SK-N-SH (cell line): ENCODE results near the gene EXOC6B. TPM values are rescaled to one million over a fixed set of nuclear protein-coding genes. Genes with fewer than 3 reads are reported as not detected.

Experiments
- CTCF ChIA-PET: fragments of 300-600, 350-600 bp; formaldehyde crosslinking; extraction: SDS; loops from one replicate; lab custom pipeline; 2021; lab: Yijun Ruan, JAX
- POLR2A ChIA-PET: fragments of 350-600 bp; sonication (Branson Sonifier 250); formaldehyde crosslinking; extraction: SDS; loops from one replicate; lab custom pipeline; 2020; ENCODE audit warnings: antibody characterized with exemption, inconsistent platforms; lab: Yijun Ruan, JAX
- DNase-seq: peaks from one replicate; pipeline ENCODE4 v3.0.0; 2012
- H2AFZ ChIP-seq: fragments of 200-600 bp; sonication (generic); 2 replicates; pipeline ENCODE4 v1.8.1; 2016; ENCODE audit warnings: antibody characterized with exemption, mild to moderate bottlenecking, low read depth
- H3F3A ChIP-seq: fragments of 200-600 bp; sonication (generic); replicated peaks from 2 replicates; pipeline ENCODE3; 2016; ENCODE audit warnings: antibody characterized with exemption, mild to moderate bottlenecking; ENCODE audit not compliant: insufficient read depth
- H3K27ac ChIP-seq, 2 experiments: fragments of 200-500 bp in 1 of 2; fragments of 200-600 bp in 1 of 2; sonication (Bioruptor generic) in 1 of 2; sonication (generic), shearing (Covaris generic) in 1 of 2; 2 replicates each; pipeline versions ENCODE4 v1.5.1 to v1.6.1; 2014 to 2016; ENCODE audit warnings: low read depth in 2 of 2, inconsistent platforms in 1 of 2, low read length in 1 of 2, mild to moderate bottlenecking in 1 of 2, mixed read lengths in 1 of 2
- H3K27me3 ChIP-seq: fragments of 200-600 bp; sonication (generic), shearing (Covaris generic); 2 replicates; pipeline ENCODE4 v1.6.1; 2016; ENCODE audit warnings: mixed run types; ENCODE audit not compliant: insufficient read depth
- H3K36me3 ChIP-seq, 2 experiments: fragments of 200-500 bp in 1 of 2; fragments of 200-600 bp in 1 of 2; sonication (Bioruptor generic) in 1 of 2; sonication (generic) in 1 of 2; replicated peaks in 1 of 2; 2 replicates each; pipeline versions ENCODE3 to v1.5.1; 2014 to 2016; ENCODE audit warnings: low read length in 1 of 2, mild to moderate bottlenecking in 1 of 2; ENCODE audit not compliant: insufficient read depth in 2 of 2, control insufficient read depth in 1 of 2
- H3K4me1 ChIP-seq, 2 experiments: fragments of 200-500 bp in 1 of 2; fragments of 200-600 bp in 1 of 2; sonication (Bioruptor generic) in 1 of 2; sonication (generic), shearing (Covaris generic) in 1 of 2; 2 replicates each; pipeline versions ENCODE4 v1.5.1 to v1.6.1; 2014 to 2016; ENCODE audit warnings: low read depth in 1 of 2, low read length in 1 of 2, mixed run types in 1 of 2; ENCODE audit not compliant: insufficient read depth in 2 of 2, control insufficient read depth in 1 of 2
- H3K4me2 ChIP-seq: fragments of 200-600 bp; sonication (generic), shearing (Covaris generic); 2 replicates; pipeline ENCODE4 v1.6.1; 2017; ENCODE audit warnings: mixed run types
- H3K4me3 ChIP-seq, 2 experiments: fragments of 200-500 bp in 1 of 2; fragments of 200-600 bp in 1 of 2; sonication (Bioruptor generic) in 1 of 2; sonication (generic), shearing (Covaris generic) in 1 of 2; 2 replicates each; pipeline versions ENCODE4 v1.5.1 to v1.8.1; 2014 to 2016; ENCODE audit warnings: low read depth in 2 of 2, inconsistent platforms in 1 of 2, low read length in 1 of 2, mild to moderate bottlenecking in 1 of 2, mixed read lengths in 1 of 2, moderate library complexity in 1 of 2
- H3K79me2 ChIP-seq: fragments of 200-600 bp; sonication (generic); 2 replicates; pipeline ENCODE4 v1.8.1; 2017; ENCODE audit warnings: mild to moderate bottlenecking; ENCODE audit not compliant: insufficient read depth
- H3K9ac ChIP-seq: fragments of 200-600 bp; sonication (generic); 2 replicates; pipeline ENCODE4 v1.6.1; 2017; ENCODE audit warnings: mixed run types
- H3K9me2 ChIP-seq: fragments of 200-600 bp; sonication (generic); 2 replicates; pipeline ENCODE4 v1.6.1; 2017; ENCODE audit warnings: mixed run types
- H3K9me3 ChIP-seq: fragments of 200-600 bp; sonication (generic); 2 replicates; pipeline ENCODE4 v1.6.1; 2017; ENCODE audit warnings: mixed run types, mild to moderate bottlenecking, moderate library complexity
- H4K20me1 ChIP-seq: fragments of 200-600 bp; sonication (generic); 2 replicates; pipeline ENCODE4 v1.6.1; 2017; ENCODE audit warnings: mild to moderate bottlenecking, mixed run types; ENCODE audit not compliant: insufficient read depth
- CHD2 ChIP-seq: fragments of 150-350 bp; IDR thresholded peaks from 2 replicates; pipeline ENCODE4 v1.6.1; 2018; ENCODE audit warnings: low read length; ENCODE audit not compliant: partially characterized antibody
- GATA2 ChIP-seq: sonication (generic); formaldehyde crosslinking; IDR thresholded peaks from 2 replicates; pipeline ENCODE4 v1.5.0; 2020; ENCODE audit warnings: mild to moderate bottlenecking, missing genetic modification reagents
- SMC3 ChIP-seq: IDR thresholded peaks from 2 replicates; pipeline ENCODE4 v1.6.1; 2012; ENCODE audit warnings: low read depth, low read length, improper control_type of control experiment
- WGBS: methylation state at CpG from one replicate; pipeline ENCODE4 v1.1.6; 2017; ENCODE audit warnings: low lambda C conversion rate; 5-methylcytosine and 5-hydroxymethylcytosine counted together
- polyA plus RNA-seq, 3 experiments: library from polyadenylated mRNA; depleted of rRNA; stranded (reverse); fragments of >200 nt; gene quantifications; 2 replicates each; pipeline ENCODE4 v1.2.3, GENCODE V29; 2012
- TF ChIP-seq, protein P1 (sequence below): fragments of 150-350 bp; IDR thresholded peaks from 2 replicates; pipeline ENCODE4 v1.6.1; 2017; ENCODE audit warnings: antibody characterized with exemption, low read length, low read depth, borderline replicate concordance
- TF ChIP-seq, protein P2 (sequence below): IDR thresholded peaks from 2 replicates; pipeline ENCODE4 v1.6.1; 2012; ENCODE audit warnings: mild to moderate bottlenecking, low read depth, low read length, moderate library complexity
- TF ChIP-seq, protein P3 (sequence below): fragments of 200-600 bp; sonication (generic); IDR thresholded peaks from 2 replicates; pipeline ENCODE4 v1.6.1; 2017; ENCODE audit warnings: antibody characterized with exemption, mild to moderate bottlenecking, moderate library complexity

The EXOC6B gene
- polyA plus RNA-seq, 1 of the 3 experiments (the other 2 are of a cell fraction), result 7.4 TPM

DNA sequence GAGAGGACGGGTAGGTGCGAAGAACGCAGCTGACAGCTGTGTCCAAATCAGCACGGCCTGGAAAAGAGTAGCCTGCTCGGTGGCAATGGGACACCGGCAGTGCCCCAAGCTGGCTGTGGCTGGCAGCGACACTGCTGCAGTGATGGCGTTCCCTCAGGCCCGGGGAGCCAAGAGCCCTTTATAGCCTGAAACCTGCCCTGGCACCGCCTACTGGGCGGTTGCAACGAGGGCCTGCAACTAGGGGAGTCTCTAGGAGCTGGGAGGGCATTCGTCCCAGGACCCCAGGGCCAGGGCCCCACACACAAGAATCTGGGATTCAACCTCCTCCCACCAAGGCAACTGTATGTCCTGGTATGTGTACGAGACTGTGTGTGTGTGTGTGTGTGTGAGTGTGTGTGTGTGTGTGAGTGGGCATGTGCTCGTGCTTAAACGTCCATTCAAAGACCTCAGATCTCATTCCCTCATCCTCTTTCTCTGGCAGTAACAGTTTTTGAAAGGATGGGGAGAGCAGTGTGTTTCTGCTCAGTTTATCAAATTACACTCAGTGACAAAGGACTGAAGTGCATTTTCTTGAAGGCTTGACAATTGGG, 671.4 kb downstream of the EXOC6B start (continued):
- TF ChIP-seq, protein P1, sequence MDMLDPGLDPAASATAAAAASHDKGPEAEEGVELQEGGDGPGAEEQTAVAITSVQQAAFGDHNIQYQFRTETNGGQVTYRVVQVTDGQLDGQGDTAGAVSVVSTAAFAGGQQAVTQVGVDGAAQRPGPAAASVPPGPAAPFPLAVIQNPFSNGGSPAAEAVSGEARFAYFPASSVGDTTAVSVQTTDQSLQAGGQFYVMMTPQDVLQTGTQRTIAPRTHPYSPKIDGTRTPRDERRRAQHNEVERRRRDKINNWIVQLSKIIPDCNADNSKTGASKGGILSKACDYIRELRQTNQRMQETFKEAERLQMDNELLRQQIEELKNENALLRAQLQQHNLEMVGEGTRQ, result no peak
- no peak for TF ChIP-seq CHD2

DNA sequence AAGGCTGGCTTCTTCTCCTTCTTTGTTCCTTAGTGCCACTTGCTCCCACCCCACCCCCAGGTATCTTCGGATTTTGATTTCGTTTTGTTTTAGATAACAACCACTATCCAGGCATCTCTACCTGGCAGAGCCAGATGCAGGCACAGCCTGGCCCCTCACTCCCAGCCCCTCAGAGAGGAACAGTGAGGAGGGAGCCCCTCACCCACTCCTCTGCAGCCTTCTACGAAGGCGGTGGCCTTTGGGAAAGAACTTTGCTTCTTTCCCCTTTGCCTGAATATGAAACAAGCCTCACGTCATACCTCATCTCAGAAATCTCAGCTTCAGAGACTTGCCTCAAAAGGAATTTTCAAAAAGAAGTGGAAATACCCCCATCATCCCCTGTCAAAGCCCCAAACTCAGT, 671.9 kb downstream of the EXOC6B start:
- 84% methylated on average over 5 of the region's 5 CpGs for WGBS
- H3K4me2 ChIP-seq, result no peak overlapping the region
- peaks cover 5 to 15% of the 10 kb centered on the region in 2 experiments; a peak in 1 of 4 replicates for H3K4me1 ChIP-seq
- no peaks in the 10 kb centered on the region for H3K36me3 ChIP-seq
- no peaks in the 10 kb centered on the region for H3K9me2 ChIP-seq
- H3K9ac ChIP-seq, result no peak overlapping the region
- H3K4me3 ChIP-seq, result no peak overlapping the region
- TF ChIP-seq GATA2 (no peak), SMC3 (no peak)
- TF ChIP-seq, protein P2, sequence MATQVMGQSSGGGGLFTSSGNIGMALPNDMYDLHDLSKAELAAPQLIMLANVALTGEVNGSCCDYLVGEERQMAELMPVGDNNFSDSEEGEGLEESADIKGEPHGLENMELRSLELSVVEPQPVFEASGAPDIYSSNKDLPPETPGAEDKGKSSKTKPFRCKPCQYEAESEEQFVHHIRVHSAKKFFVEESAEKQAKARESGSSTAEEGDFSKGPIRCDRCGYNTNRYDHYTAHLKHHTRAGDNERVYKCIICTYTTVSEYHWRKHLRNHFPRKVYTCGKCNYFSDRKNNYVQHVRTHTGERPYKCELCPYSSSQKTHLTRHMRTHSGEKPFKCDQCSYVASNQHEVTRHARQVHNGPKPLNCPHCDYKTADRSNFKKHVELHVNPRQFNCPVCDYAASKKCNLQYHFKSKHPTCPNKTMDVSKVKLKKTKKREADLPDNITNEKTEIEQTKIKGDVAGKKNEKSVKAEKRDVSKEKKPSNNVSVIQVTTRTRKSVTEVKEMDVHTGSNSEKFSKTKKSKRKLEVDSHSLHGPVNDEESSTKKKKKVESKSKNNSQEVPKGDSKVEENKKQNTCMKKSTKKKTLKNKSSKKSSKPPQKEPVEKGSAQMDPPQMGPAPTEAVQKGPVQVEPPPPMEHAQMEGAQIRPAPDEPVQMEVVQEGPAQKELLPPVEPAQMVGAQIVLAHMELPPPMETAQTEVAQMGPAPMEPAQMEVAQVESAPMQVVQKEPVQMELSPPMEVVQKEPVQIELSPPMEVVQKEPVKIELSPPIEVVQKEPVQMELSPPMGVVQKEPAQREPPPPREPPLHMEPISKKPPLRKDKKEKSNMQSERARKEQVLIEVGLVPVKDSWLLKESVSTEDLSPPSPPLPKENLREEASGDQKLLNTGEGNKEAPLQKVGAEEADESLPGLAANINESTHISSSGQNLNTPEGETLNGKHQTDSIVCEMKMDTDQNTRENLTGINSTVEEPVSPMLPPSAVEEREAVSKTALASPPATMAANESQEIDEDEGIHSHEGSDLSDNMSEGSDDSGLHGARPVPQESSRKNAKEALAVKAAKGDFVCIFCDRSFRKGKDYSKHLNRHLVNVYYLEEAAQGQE, result no peak
- TF ChIP-seq, protein P3, sequence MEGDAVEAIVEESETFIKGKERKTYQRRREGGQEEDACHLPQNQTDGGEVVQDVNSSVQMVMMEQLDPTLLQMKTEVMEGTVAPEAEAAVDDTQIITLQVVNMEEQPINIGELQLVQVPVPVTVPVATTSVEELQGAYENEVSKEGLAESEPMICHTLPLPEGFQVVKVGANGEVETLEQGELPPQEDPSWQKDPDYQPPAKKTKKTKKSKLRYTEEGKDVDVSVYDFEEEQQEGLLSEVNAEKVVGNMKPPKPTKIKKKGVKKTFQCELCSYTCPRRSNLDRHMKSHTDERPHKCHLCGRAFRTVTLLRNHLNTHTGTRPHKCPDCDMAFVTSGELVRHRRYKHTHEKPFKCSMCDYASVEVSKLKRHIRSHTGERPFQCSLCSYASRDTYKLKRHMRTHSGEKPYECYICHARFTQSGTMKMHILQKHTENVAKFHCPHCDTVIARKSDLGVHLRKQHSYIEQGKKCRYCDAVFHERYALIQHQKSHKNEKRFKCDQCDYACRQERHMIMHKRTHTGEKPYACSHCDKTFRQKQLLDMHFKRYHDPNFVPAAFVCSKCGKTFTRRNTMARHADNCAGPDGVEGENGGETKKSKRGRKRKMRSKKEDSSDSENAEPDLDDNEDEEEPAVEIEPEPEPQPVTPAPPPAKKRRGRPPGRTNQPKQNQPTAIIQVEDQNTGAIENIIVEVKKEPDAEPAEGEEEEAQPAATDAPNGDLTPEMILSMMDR, result no peak
- ChIA-PET CTCF (interaction anchor here (2.1 to 9.0 kb wide), 4 partner anchors 228 to 607 kb away, joined by 5 to 167 read pairs (median 63); no protein-coding TSS in a partner anchor), POLR2A (no interaction called here)
- H3K9me3 ChIP-seq, result no peaks in the 10 kb centered on the region
- peaks cover 9% of the 10 kb centered on the region; the same call in 1 of the 2 replicates for H3K27me3 ChIP-seq
- no peaks in the 10 kb centered on the region for H3K79me2 ChIP-seq
- H3F3A ChIP-seq, result no peaks in the 10 kb centered on the region
- DNase-seq, result no peak
- H3K27ac ChIP-seq, result no peak overlapping the region
- no peaks in the 10 kb centered on the region for H4K20me1 ChIP-seq
- no peak overlapping the region for H2AFZ ChIP-seq
